AG04449 (cell line): ENCODE data around the gene SCFD2.
A peak's percentile ranks its signal among the peaks of the same experiment; 100 is the strongest.

Source experiments
- CTCF ChIA-PET: fragments of 350-600 bp; formaldehyde crosslinking; extraction: SDS; loops from one replicate; lab custom pipeline; 2021; ENCODE audit warnings: antibody characterized with exemption; lab: Yijun Ruan, JAX
- POLR2A ChIA-PET: fragments of 400-600, 350-600 bp; formaldehyde crosslinking; extraction: SDS; loops from one replicate; lab custom pipeline; 2020; ENCODE audit warnings: antibody characterized with exemption, inconsistent platforms; lab: Yijun Ruan, JAX
- DNase-seq: peaks from one replicate; pipeline ENCODE4 v3.0.0-alpha.2; 2010; ENCODE audit warnings: low read depth, low spot score
- H3K4me3 ChIP-seq: 2 replicates; pipeline ENCODE4 v1.5.1; 2011; ENCODE audit warnings: low read depth, mild to moderate bottlenecking, control low read depth, low read length
- CTCF ChIP-seq: IDR thresholded peaks from one replicate; pipeline ENCODE4 v1.5.1; 2011; ENCODE audit warnings: mild to moderate bottlenecking, moderate library complexity, low read length, control low read depth, inconsistent platforms; ENCODE audit not compliant: insufficient read depth; ENCODE audit errors: missing control alignments

Gene SCFD2

DNA sequence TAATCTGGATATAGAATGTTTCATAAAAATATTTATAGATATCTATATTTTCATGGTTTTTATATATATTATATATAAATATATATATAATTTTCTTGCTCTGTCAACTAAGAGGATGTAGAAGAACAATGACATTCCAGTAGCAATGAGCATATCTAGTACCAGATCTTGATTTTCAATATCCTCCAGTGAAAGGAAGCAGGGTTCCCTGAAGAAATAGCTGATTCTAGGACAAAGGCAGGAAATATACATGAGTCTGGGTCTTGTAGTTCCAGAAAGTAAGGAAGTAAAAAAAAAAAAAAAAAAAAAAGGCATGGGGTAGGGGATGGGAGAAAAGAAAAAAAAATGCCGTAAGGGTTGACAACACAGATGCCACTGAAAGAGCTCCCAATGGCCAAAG is 262.4 kb downstream of the SCFD2 start:
- DNase-seq: no peak
- no peak overlapping the region for H3K4me3 ChIP-seq
- no peak for TF ChIP-seq CTCF
- POLR2A ChIA-PET: no interaction called here
- CTCF ChIA-PET: no interaction called here

DNA sequence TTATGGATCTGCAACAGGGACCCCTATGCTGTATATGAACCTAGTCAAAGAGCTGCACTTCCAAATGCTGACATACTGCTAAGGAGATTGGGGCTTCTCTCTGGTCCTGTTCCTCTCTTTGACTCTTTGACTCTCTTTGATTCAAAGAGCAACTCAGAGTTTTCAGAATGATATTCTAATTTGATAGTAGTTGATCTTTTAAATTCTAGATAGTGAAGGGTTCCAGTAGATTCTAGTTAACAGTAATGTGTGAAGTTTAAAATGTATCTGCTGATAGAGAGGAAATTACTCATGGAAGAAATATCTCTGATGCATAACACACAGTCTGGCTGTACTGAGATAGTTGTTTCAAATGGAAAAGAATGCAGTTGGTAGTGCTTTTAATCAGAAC is 264.7 kb downstream of the SCFD2 start:
- peak; percentile 57 for DNase-seq
- CTCF ChIA-PET: interaction anchor here (0.8 kb wide), 1 partner anchor 9 kb away, joined by 3 read pairs; no protein-coding TSS in a partner anchor
- peak overlapping the region; percentile 39; the same call in 1 of the 2 replicates for H3K4me3 ChIP-seq
- no peak for TF ChIP-seq CTCF
- POLR2A ChIA-PET: no interaction called here

- ChIA-PET POLR2A (no interaction called here), CTCF (no interaction called here)
- no peak for TF ChIP-seq CTCF
- no peak for DNase-seq
- peak overlapping the region; percentile 39; the same call in 1 of the 2 replicates for H3K4me3 ChIP-seq
Measured at GRCh38 chr4:53100501-53101190, 265.2 kb downstream of the SCFD2 start.

- ChIA-PET POLR2A (no interaction called here), CTCF (no interaction called here)
- DNase-seq: peak; percentile 63
- TF ChIP-seq CTCF: no peak
- H3K4me3 ChIP-seq: no peak overlapping the region
Measured at GRCh38 chr4:53098681-53099121, 267.2 kb downstream of the SCFD2 start.

- ChIA-PET CTCF (interaction anchor here (1.5 kb wide), 1 partner anchor 1139 kb away, joined by 3 read pairs; no protein-coding TSS in a partner anchor), POLR2A (no interaction called here)
- H3K4me3 ChIP-seq: no peak overlapping the region
- DNase-seq: no peak
- TF ChIP-seq CTCF: no peak
Measured at GRCh38 chr4:53094040-53094439, 271.8 kb downstream of the SCFD2 start.

DNA sequence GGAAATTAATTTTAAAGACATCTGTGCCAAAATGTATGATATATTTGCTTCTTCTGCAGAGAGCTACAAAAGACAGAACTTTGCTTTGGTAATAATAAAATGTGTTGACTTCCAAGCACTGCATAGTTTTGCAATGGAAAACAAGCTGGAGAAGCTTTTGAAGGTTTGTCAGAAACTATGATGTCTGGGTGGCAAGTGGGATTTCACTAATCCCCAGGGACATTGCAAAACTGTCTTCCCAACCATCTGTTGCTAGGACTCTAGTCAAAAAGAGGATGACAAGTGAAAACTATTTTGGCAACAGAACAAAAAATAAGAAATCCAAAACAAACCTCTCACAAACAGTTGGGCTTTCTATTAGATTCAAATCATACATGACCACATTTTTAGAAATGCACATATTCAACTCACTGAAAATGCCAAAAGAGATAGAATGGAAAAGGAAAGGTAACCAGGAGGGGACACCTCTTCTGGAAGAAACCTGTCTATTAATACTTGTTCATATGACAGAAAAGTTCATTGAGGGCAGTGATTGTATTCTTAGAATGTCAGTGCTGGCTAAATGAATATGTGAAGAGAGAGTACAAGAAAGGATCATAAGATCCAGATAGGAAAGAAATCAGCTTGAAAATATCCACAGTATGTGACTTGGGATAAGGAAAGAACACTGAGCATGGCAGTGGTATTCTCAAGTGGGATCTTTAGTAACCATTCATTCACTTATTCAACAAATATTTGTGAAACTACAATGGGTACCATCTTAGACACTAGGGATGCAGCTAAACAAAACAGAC is 275.7 kb downstream of the SCFD2 start:
- no peak for TF ChIP-seq CTCF
- ChIA-PET POLR2A (no interaction called here), CTCF (no interaction called here)
- no peak for DNase-seq
- H3K4me3 ChIP-seq: no peak overlapping the region
